ENCODE data around the gene LRRC53. TPM values are rescaled to one million over a fixed set of nuclear protein-coding genes. Genes with fewer than 3 reads are reported as not detected.

The LRRC53 gene
- total and polyA plus RNA-seq, 9 of the 15 experiments (the other 6 are each of a cell fraction or from before 2014, with no cell fraction given): not detected

DNA sequence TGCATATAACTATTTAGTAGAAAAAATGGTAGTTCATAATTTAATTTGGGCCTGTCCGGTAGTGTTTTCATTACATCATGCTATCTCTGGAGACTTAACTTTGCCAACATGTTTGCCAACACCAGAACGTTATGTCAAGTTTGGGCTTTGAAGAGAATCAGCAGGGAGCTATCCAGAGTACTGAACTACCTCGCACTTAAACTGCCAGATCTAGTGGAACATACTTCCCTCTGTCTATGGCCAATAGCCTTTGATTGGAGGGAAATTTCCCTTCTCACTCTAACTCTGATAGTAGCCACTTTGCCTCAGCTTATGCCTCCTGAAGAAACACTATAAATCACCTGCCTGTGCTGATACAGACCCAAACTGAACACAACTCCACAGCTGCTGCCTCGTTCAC is 10.0 kb downstream of the LRRC53 start:
- no peak for FAIRE-seq
- TF ChIP-seq ZNF253 (CRISPR knock-in tag; conservative IDR thresholded peaks at IDR 0.05) (no peak), HMGN3 (IDR thresholded peaks at IDR 0.05; ENCODE audit: borderline replicate concordance, extremely low read depth, insufficient read length, low read depth, low read length) (no peak), HOXB6 (CRISPR knock-in tag; IDR thresholded peaks at IDR 0.05; ENCODE audit: borderline replicate concordance) (no peak), ZNF57 (CRISPR knock-in tag; IDR thresholded peaks at IDR 0.05) (no peak), EHMT2 (IDR thresholded peaks at IDR 0.05) (peak; percentile 61; the same call in 1 of the 2 replicates), NUFIP1 (IDR thresholded peaks at IDR 0.05; ENCODE audit: partially characterized antibody) (no peak), SMARCA4 (IDR thresholded peaks at IDR 0.05) (no peak), CREB1 (IDR thresholded peaks at IDR 0.05) (no peak), CREB1 (CRISPR knock-in tag; IDR thresholded peaks at IDR 0.05) (no peak)
- TF ChIP-seq, protein P1, sequence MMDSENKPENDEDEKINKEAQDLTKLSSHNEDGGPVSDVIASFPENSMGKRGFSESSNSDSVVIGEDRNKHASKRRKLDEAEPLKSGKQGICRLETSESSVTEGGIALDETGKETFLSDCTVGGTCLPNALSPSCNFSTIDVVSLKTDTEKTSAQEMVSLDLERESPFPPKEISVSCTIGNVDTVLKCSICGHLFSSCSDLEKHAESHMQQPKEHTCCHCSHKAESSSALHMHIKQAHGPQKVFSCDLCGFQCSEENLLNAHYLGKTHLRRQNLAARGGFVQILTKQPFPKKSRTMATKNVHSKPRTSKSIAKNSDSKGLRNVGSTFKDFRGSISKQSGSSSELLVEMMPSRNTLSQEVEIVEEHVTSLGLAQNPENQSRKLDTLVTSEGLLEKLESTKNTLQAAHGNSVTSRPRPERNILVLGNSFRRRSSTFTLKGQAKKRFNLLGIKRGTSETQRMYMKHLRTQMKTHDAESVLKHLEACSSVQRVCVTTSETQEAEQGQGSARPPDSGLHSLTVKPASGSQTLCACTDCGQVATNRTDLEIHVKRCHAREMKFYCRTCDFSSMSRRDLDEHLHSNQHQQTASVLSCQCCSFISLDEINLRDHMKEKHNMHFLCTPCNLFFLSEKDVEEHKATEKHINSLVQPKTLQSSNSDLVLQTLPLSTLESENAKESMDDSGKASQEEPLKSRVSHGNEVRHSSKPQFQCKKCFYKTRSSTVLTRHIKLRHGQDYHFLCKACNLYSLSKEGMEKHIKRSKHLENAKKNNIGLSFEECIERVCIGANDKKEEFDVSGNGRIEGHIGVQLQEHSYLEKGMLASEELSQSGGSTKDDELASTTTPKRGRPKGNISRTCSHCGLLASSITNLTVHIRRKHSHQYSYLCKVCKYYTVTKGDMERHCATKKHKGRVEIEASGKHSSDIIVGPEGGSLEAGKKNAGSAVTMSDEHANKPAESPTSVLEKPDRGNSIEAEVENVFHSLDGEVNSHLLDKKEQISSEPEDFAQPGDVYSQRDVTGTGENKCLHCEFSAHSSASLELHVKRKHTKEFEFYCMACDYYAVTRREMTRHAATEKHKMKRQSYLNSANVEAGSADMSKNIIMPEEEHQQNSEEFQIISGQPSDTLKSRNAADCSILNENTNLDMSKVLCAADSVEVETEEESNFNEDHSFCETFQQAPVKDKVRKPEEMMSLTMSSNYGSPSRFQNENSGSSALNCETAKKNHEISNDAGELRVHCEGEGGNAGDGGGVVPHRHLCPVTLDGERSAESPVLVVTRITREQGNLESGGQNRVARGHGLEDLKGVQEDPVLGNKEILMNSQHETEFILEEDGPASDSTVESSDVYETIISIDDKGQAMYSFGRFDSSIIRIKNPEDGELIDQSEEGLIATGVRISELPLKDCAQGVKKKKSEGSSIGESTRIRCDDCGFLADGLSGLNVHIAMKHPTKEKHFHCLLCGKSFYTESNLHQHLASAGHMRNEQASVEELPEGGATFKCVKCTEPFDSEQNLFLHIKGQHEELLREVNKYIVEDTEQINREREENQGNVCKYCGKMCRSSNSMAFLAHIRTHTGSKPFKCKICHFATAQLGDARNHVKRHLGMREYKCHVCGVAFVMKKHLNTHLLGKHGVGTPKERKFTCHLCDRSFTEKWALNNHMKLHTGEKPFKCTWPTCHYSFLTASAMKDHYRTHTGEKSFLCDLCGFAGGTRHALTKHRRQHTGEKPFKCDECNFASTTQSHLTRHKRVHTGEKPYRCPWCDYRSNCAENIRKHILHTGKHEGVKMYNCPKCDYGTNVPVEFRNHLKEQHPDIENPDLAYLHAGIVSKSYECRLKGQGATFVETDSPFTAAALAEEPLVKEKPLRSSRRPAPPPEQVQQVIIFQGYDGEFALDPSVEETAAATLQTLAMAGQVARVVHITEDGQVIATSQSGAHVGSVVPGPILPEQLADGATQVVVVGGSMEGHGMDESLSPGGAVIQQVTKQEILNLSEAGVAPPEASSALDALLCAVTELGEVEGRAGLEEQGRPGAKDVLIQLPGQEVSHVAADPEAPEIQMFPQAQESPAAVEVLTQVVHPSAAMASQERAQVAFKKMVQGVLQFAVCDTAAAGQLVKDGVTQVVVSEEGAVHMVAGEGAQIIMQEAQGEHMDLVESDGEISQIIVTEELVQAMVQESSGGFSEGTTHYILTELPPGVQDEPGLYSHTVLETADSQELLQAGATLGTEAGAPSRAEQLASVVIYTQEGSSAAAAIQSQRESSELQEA (IDR thresholded peaks at IDR 0.05; ENCODE audit: low read depth): no peak
- TF ChIP-seq, protein P2, sequence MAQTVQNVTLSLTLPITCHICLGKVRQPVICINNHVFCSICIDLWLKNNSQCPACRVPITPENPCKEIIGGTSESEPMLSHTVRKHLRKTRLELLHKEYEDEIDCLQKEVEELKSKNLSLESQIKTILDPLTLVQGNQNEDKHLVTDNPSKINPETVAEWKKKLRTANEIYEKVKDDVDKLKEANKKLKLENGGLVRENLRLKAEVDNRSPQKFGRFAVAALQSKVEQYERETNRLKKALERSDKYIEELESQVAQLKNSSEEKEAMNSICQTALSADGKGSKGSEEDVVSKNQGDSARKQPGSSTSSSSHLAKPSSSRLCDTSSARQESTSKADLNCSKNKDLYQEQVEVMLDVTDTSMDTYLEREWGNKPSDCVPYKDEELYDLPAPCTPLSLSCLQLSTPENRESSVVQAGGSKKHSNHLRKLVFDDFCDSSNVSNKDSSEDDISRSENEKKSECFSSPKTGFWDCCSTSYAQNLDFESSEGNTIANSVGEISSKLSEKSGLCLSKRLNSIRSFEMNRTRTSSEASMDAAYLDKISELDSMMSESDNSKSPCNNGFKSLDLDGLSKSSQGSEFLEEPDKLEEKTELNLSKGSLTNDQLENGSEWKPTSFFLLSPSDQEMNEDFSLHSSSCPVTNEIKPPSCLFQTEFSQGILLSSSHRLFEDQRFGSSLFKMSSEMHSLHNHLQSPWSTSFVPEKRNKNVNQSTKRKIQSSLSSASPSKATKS (CRISPR knock-in tag; IDR thresholded peaks at IDR 0.05): no peak

More for the DNA sequence above, 10.0 kb downstream of the LRRC53 start:
- no peak for ATAC-seq
- no peaks in the 10 kb centered on the region for H3K79me2 ChIP-seq (ENCODE audit: control insufficient read depth, insufficient read depth, low read length)
- CTCF ChIA-PET (ENCODE audit: low intra/inter-chr PET ratio): no interaction called here
- no peaks in the 10 kb centered on the region for H3K27me3 ChIP-seq (ENCODE audit: control insufficient read depth in 2 of 2, insufficient read depth in 2 of 2, low read length in 2 of 2)
- H3K9me3 ChIP-seq (replicated peaks; ENCODE audit: control insufficient read depth, insufficient read depth, low read depth, low read length): no peaks in the 10 kb centered on the region
- no peaks in the 10 kb centered on the region for H3K36me3 ChIP-seq (ENCODE audit: control insufficient read depth, insufficient read depth, low read length)
- H3K4me1 ChIP-seq (replicated peaks in 1 of 2; ENCODE audit: control insufficient read depth in 2 of 2, insufficient read depth in 2 of 2, low read length in 2 of 2): no peaks in the 10 kb centered on the region
- whole genome bisulfite sequencing (ENCODE audit: insufficient coverage, low coverage, missing lambda C conversion rate): 0% methylated on average over 4 of the region's 4 CpGs
- H3K9me1 ChIP-seq (ENCODE audit: control insufficient read depth, insufficient read depth, low read length): no peaks in the 10 kb centered on the region
- POLR2A ChIA-PET: no interaction called here
- no peak for DNase-seq (ENCODE audit: extremely low read depth in 1 of 4, low spot score in 3 of 4)
- no TSS peak for BruUV-seq (replicated peaks)
- no peak overlapping the region for H3K9ac ChIP-seq (ENCODE audit: insufficient read depth in 1 of 2, low read depth in 2 of 2, low read length in 2 of 2)
- intact Hi-C loops (cut with micrococcal nuclease) (no loop called here), in situ Hi-C loops (cut with MboI) (no loop called here)
- no peak overlapping the region for H2AFZ ChIP-seq (ENCODE audit: low read depth, low read length)
- no peak overlapping the region for H3K27ac ChIP-seq (ENCODE audit: extremely low read depth, low read depth, low read length)
- no peak overlapping the region for H3K4me3 ChIP-seq
- no peaks in the 10 kb centered on the region for H4K20me1 ChIP-seq (replicated peaks; ENCODE audit: control insufficient read depth, insufficient read depth, low read length)
- H3K4me2 ChIP-seq (ENCODE audit: insufficient read depth, low read length): no peak overlapping the region
